K562 (cell line): ENCODE results near the gene BID. TPM values are rescaled to one million over a fixed set of nuclear protein-coding genes. Genes with fewer than 3 reads are reported as not detected.

Experiments
- ADNP ChIP-seq: fragments of 200-800 bp; sonication (Bioruptor generic); IDR thresholded peaks from 2 replicates; pipeline ENCODE4 v1.6.1; 2016; ENCODE audit warnings: missing genetic modification characterization, missing compliant biosample characterization
- ARID2 ChIP-seq: fragments of 450-650 bp; IDR thresholded peaks from 2 replicates; pipeline ENCODE4 v1.6.1; 2017; ENCODE audit warnings: antibody characterized with exemption, mild to moderate bottlenecking
- ESRRA ChIP-seq: fragments of 450-650 bp; IDR thresholded peaks from 2 replicates; pipeline ENCODE4 v1.6.1; 2014; ENCODE audit warnings: low read depth, mild to moderate bottlenecking, moderate library complexity, borderline replicate concordance
- FOS ChIP-seq: IDR thresholded peaks from 3 replicates; pipeline ENCODE4 v1.6.1; 2011; ENCODE audit not compliant: insufficient read length; ENCODE audit errors: extremely low read depth
- FOXO4 ChIP-seq: fragments of 450-650 bp; formaldehyde crosslinking; IDR thresholded peaks from 2 replicates; pipeline ENCODE4 v1.4.0; 2020; ENCODE audit warnings: mild to moderate bottlenecking, moderate library complexity
- HDGF ChIP-seq: fragments of 450-650 bp; IDR thresholded peaks from 2 replicates; pipeline ENCODE4 v1.6.1; 2016
- IFI16 ChIP-seq: fragments of 250-450 bp; sonication (Bioruptor Pico); IDR thresholded peaks from 2 replicates; pipeline ENCODE4 v2.1.2; 2022; ENCODE audit warnings: mild to moderate bottlenecking, inconsistent platforms
- JUND ChIP-seq, 2 experiments: IDR thresholded peaks; 2 replicates in 1 of 2; 3 replicates in 1 of 2; pipeline ENCODE4 v1.6.1; 2011; ENCODE audit warnings: borderline replicate concordance in 2 of 2, low read depth in 2 of 2, low read length in 2 of 2, improper control_type of control experiment in 1 of 2, missing biosample characterization in 1 of 2, missing genetic modification characterization in 1 of 2, missing genetic modification reagents in 1 of 2
- MCM2 ChIP-seq: fragments of 450-650 bp; IDR thresholded peaks from 2 replicates; pipeline ENCODE4 v1.6.1; 2017; ENCODE audit warnings: low read depth, mild to moderate bottlenecking
- RBM25 ChIP-seq: fragments of 200-400 bp; formaldehyde crosslinking; IDR thresholded peaks from 2 replicates; pipeline ENCODE4 v1.6.1; 2018; ENCODE audit warnings: low read length, low read depth, moderate library complexity; ENCODE audit not compliant: severe bottlenecking
- RREB1 ChIP-seq: fragments of 250-450 bp; sonication (Bioruptor Pico); IDR thresholded peaks from 2 replicates; pipeline ENCODE4 v1.4.0; 2020
- SMC3 ChIP-seq: conservative IDR thresholded peaks from 2 replicates; pipeline ENCODE4 v1.6.1; 2011; ENCODE audit warnings: low read depth, low read length, improper control_type of control experiment; ENCODE audit not compliant: insufficient read depth
- THAP7 ChIP-seq: fragments of 250-450 bp; sonication (Bioruptor Pico); IDR thresholded peaks from 2 replicates; pipeline ENCODE4 v1.5.0; 2021
- polyA plus RNA-seq, 8 experiments: library from polyadenylated mRNA; depleted of rRNA in 4 of 8; stranded (reverse) in 5 of 8; unstranded in 3 of 8; fragments of >200 nt; fragmentation: Nextera tagmentation in 2 of 8; fragmentation: Illumina TruSeq in 1 of 8; extraction: Ambion mirVana in 2 of 8; extraction: Trizol in 1 of 8; gene quantifications; 2 replicates each; pipeline versions ENCODE4 v1.2.1 to v1.2.3, GENCODE V29; 2011 to 2014; ENCODE audit warnings: inconsistent platforms in 1 of 8, missing spikeins in 1 of 8
- total RNA-seq, 7 experiments: library from RNA; depleted of rRNA in 6 of 7; stranded (reverse); fragments of >200 nt in 6 of 7; fragmentation: Illumina TruSeq in 2 of 7; extraction: Trizol in 2 of 7; gene quantifications; 2 replicates each; pipeline versions ENCODE4 v1.2.1 to v1.2.3, GENCODE V29; 2011 to 2021; ENCODE audit warnings: low replicate concordance in 1 of 7
- TF ChIP-seq, protein P1 (sequence below): sonication (generic); formaldehyde crosslinking; IDR thresholded peaks from 2 replicates; pipeline ENCODE4 v1.8.0; 2022; ENCODE audit warnings: missing genetic modification reagents, mild to moderate bottlenecking, moderate library complexity, borderline replicate concordance

BID gene
- total and polyA plus RNA-seq, 9 of the 15 experiments (the other 6 are each of a cell fraction or from before 2014, with no cell fraction given): 5.2 to 209 (median 63.7) TPM

- TF ChIP-seq IFI16: no peak
- no peak for TF ChIP-seq FOS
- TF ChIP-seq MCM2: no peak
- TF ChIP-seq RBM25: no peak
- no peak for TF ChIP-seq ADNP (tag)
- no peak for TF ChIP-seq THAP7 (CRISPR knock-in tag)
- no peak; the same call in 1 of the 2 replicates for TF ChIP-seq ESRRA
- TF ChIP-seq HDGF: 0 out of 2 replicates have a peak, but pooled peaks have one; percentile 16
- TF ChIP-seq, protein P1, sequence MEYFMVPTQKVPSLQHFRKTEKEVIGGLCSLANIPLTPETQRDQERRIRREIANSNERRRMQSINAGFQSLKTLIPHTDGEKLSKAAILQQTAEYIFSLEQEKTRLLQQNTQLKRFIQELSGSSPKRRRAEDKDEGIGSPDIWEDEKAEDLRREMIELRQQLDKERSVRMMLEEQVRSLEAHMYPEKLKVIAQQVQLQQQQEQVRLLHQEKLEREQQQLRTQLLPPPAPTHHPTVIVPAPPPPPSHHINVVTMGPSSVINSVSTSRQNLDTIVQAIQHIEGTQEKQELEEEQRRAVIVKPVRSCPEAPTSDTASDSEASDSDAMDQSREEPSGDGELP (CRISPR knock-in tag): peak; percentile 82
- TF ChIP-seq SMC3: peak; percentile 93
- peak; percentile 43; the same call in 1 of the 2 replicates for TF ChIP-seq JUND (IDR thresholded peaks at IDR 0.05; ENCODE audit: borderline replicate concordance, low read depth, low read length)
- TF ChIP-seq JUND (tag; IDR thresholded peaks at IDR 0.05; ENCODE audit: borderline replicate concordance, low read depth, low read length): no peak; the same call in 2 of the 3 replicates
- no peak for TF ChIP-seq FOXO4 (CRISPR knock-in tag)
- TF ChIP-seq ARID2: 0 out of 2 replicates have a peak, but pooled peaks have one; percentile 70
- TF ChIP-seq RREB1 (CRISPR knock-in tag): no peak
Observed at GRCh38 chr22:17742527-17742902, 31.8 kb downstream of the BID start (continued).
